Keratinocyte (primary cell): ENCODE data around the gene ITPKB. TPM values are rescaled to one million over a fixed set of nuclear protein-coding genes. Genes with fewer than 3 reads are reported as not detected.

ENCODE experiments used
- DNase-seq: peaks from one replicate; pipeline ENCODE4 v3.0.0-alpha.2; 2011; ENCODE audit warnings: low read depth, missing footprints, low spot score
- FAIRE-seq: peaks from 2 replicates; lab custom pipeline; 2011; peaks lifted over from hg19 to GRCh38; lab: Jason Lieb, UNC
- H2AFZ ChIP-seq: 2 replicates; pipeline ENCODE4 v1.6.0; 2012; ENCODE audit warnings: low read length, control low read depth, inconsistent platforms; ENCODE audit not compliant: control insufficient read depth
- H3K27ac ChIP-seq: 2 replicates; pipeline ENCODE4 v1.5.1; 2011; ENCODE audit warnings: low read length; ENCODE audit not compliant: control insufficient read depth, insufficient read depth
- H3K27me3 ChIP-seq: 3 replicates; pipeline ENCODE4 v1.6.0; 2011; ENCODE audit warnings: low read length; ENCODE audit not compliant: control insufficient read depth, insufficient read depth; ENCODE audit errors: extremely low read depth
- H3K36me3 ChIP-seq, 2 experiments: 2 replicates in 1 of 2; 3 replicates in 1 of 2; pipeline ENCODE4 v1.5.1; 2011; ENCODE audit warnings: low read length in 2 of 2, mild to moderate bottlenecking in 1 of 2; ENCODE audit not compliant: control insufficient read depth in 2 of 2, insufficient read depth in 2 of 2; ENCODE audit errors: extremely low read depth in 1 of 2
- H3K4me1 ChIP-seq: 3 replicates; pipeline ENCODE4 v1.5.1; 2011; ENCODE audit warnings: low read length; ENCODE audit not compliant: control insufficient read depth, insufficient read depth; ENCODE audit errors: extremely low read depth
- H3K4me2 ChIP-seq: 3 replicates; pipeline ENCODE4 v1.6.0; 2011; ENCODE audit warnings: low read depth, low read length; ENCODE audit not compliant: control insufficient read depth, insufficient read depth; ENCODE audit errors: extremely low read depth
- H3K4me3 ChIP-seq, 3 experiments: fragments of 200-600 bp in 1 of 3; sonication (generic) in 1 of 3; 2 replicates in 2 of 3; 3 replicates in 1 of 3; pipeline ENCODE4 v1.5.1; 2011 to 2016; ENCODE audit warnings: low read length in 3 of 3, mild to moderate bottlenecking in 3 of 3, control low read depth in 2 of 3, inconsistent platforms in 1 of 3, low read depth in 1 of 3, mixed read lengths in 1 of 3, mixed run types in 1 of 3, moderate library complexity in 1 of 3; ENCODE audit not compliant: control insufficient read depth in 2 of 3, insufficient read depth in 2 of 3; ENCODE audit errors: extremely low read depth in 1 of 3
- H3K79me2 ChIP-seq: 2 replicates; pipeline ENCODE4 v1.6.0; 2012; ENCODE audit warnings: low read length; ENCODE audit not compliant: control insufficient read depth, insufficient read depth
- H3K9ac ChIP-seq: 3 replicates; pipeline ENCODE4 v1.6.0; 2011; ENCODE audit warnings: low read length; ENCODE audit not compliant: control insufficient read depth, insufficient read depth; ENCODE audit errors: extremely low read depth
- H3K9me1 ChIP-seq: 3 replicates; pipeline ENCODE4 v1.6.0; 2011; ENCODE audit warnings: low read length; ENCODE audit not compliant: control insufficient read depth, insufficient read depth; ENCODE audit errors: extremely low read depth
- H3K9me3 ChIP-seq: 2 replicates; pipeline ENCODE4 v1.5.1; 2012; ENCODE audit warnings: low read depth, low read length; ENCODE audit not compliant: control insufficient read depth
- H4K20me1 ChIP-seq: 3 replicates; pipeline ENCODE4 v1.6.0; 2011; ENCODE audit warnings: low read length; ENCODE audit not compliant: control insufficient read depth, insufficient read depth; ENCODE audit errors: extremely low read depth
- EZH2 ChIP-seq: IDR thresholded peaks from one replicate; pipeline ENCODE4 v1.6.1; 2012; ENCODE audit warnings: inconsistent platforms, mild to moderate bottlenecking, low read length, moderate library complexity
- dilution Hi-C: fragments of 300-500 bp; cut with MboI; formaldehyde crosslinking; loops from one replicate; pipeline ENCODE4 v1.7.0; 2020; ENCODE audit warnings: low sequenced_read_pairs; ENCODE audit not compliant: extremely low pct_ligation_motif_present
- polyA plus RNA-seq, 5 experiments: library from polyadenylated mRNA; depleted of rRNA in 3 of 5; stranded (reverse) in 3 of 5; stranded (forward) in 1 of 5; unstranded in 1 of 5; fragments of >200 nt; gene quantifications; 1 replicate in 1 of 5; 2 replicates in 3 of 5; 3 replicates in 1 of 5; pipeline versions ENCODE4 v1.2.1 to v1.2.3, GENCODE V29; 2011 to 2012; ENCODE audit warnings: missing spikeins in 2 of 5, low read depth in 1 of 5, low replicate concordance in 1 of 5
- TF ChIP-seq, protein P1 (sequence below), 3 experiments: IDR thresholded peaks in 1 of 3; conservative IDR thresholded peaks in 1 of 3; optimal IDR thresholded peaks in 1 of 3; 2 replicates in 2 of 3; 3 replicates in 1 of 3; pipeline versions ENCODE3 to v1.5.1; 2011; ENCODE audit warnings: low read length in 3 of 3, mild to moderate bottlenecking in 3 of 3, moderate library complexity in 2 of 3, control low read depth in 1 of 3, inconsistent platforms in 1 of 3; ENCODE audit not compliant: insufficient read depth in 2 of 3; ENCODE audit errors: extremely low read depth in 1 of 3

Gene ITPKB
- polyA plus RNA-seq, 1 donor (not counting 4 experiments of a cell fraction or from before 2014, with no cell fraction given) = 3.2 TPM

GRCh38 chr1:226649244-226649643 lies 89.8 kb downstream of the ITPKB start:
- Histone ChIP-seq H3K79me2 (no peaks in the 10 kb centered on the region), H3K4me1 (no peaks in the 10 kb centered on the region), H3K9ac (no peak overlapping the region), H3K27me3 (no peaks in the 10 kb centered on the region), H3K4me2 (no peak overlapping the region), H3K9me1 (no peaks in the 10 kb centered on the region), H4K20me1 (no peaks in the 10 kb centered on the region), H3K4me3 (no peak overlapping the region), H3K27ac (no peak overlapping the region), H3K36me3 (peaks cover 3 to 5% of the 10 kb centered on the region in 2 experiments), H3K9me3 (no peaks in the 10 kb centered on the region), H2AFZ (no peak overlapping the region)
- dilution Hi-C loops = no loop called here
- DNase-seq (no peak), FAIRE-seq (no peak)
- TF ChIP-seq, protein P1, sequence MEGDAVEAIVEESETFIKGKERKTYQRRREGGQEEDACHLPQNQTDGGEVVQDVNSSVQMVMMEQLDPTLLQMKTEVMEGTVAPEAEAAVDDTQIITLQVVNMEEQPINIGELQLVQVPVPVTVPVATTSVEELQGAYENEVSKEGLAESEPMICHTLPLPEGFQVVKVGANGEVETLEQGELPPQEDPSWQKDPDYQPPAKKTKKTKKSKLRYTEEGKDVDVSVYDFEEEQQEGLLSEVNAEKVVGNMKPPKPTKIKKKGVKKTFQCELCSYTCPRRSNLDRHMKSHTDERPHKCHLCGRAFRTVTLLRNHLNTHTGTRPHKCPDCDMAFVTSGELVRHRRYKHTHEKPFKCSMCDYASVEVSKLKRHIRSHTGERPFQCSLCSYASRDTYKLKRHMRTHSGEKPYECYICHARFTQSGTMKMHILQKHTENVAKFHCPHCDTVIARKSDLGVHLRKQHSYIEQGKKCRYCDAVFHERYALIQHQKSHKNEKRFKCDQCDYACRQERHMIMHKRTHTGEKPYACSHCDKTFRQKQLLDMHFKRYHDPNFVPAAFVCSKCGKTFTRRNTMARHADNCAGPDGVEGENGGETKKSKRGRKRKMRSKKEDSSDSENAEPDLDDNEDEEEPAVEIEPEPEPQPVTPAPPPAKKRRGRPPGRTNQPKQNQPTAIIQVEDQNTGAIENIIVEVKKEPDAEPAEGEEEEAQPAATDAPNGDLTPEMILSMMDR (optimal IDR thresholded peaks at IDR 0.05 in 1 of 3, IDR thresholded peaks at IDR 0.05 in 1 of 3, conservative IDR thresholded peaks at IDR 0.05 in 1 of 3; ENCODE audit: extremely low read depth in 1 of 3, insufficient read depth in 2 of 3, low read length in 3 of 3) = no peak
- TF ChIP-seq EZH2 = no peak

GRCh38 chr1:226648421-226648820 lies 90.7 kb downstream of the ITPKB start:
- Histone ChIP-seq H2AFZ (no peak overlapping the region), H4K20me1 (peaks cover 3% of the 10 kb centered on the region), H3K4me3 (no peak overlapping the region), H3K27ac (no peak overlapping the region), H3K4me1 (peaks cover 3% of the 10 kb centered on the region), H3K9me1 (no peaks in the 10 kb centered on the region), H3K9me3 (no peaks in the 10 kb centered on the region), H3K36me3 (peaks cover 3 to 5% of the 10 kb centered on the region in 2 experiments), H3K4me2 (no peak overlapping the region), H3K9ac (no peak overlapping the region), H3K79me2 (no peaks in the 10 kb centered on the region), H3K27me3 (no peaks in the 10 kb centered on the region)
- dilution Hi-C loops = no loop called here
- TF ChIP-seq EZH2 = no peak
- TF ChIP-seq, protein P1 (optimal IDR thresholded peaks at IDR 0.05 in 1 of 3, IDR thresholded peaks at IDR 0.05 in 1 of 3, conservative IDR thresholded peaks at IDR 0.05 in 1 of 3; ENCODE audit: extremely low read depth in 1 of 3, insufficient read depth in 2 of 3, low read length in 3 of 3) = no peak
- DNase-seq = no peak
- FAIRE-seq = no peak
